GM10266 (cell line): ENCODE data around the gene MRPL37.

Experiments
- DNase-seq: peaks from one replicate; pipeline ENCODE4 v3.0.0; 2012; ENCODE audit errors: extremely low spot score
- TF ChIP-seq, protein P1 (sequence below): IDR thresholded peaks from 2 replicates; pipeline ENCODE4 v1.5.1; 2012; ENCODE audit warnings: mild to moderate bottlenecking, low read depth; ENCODE audit not compliant: control insufficient read depth, insufficient read depth; ENCODE audit errors: missing control alignments

MRPL37 gene

DNA sequence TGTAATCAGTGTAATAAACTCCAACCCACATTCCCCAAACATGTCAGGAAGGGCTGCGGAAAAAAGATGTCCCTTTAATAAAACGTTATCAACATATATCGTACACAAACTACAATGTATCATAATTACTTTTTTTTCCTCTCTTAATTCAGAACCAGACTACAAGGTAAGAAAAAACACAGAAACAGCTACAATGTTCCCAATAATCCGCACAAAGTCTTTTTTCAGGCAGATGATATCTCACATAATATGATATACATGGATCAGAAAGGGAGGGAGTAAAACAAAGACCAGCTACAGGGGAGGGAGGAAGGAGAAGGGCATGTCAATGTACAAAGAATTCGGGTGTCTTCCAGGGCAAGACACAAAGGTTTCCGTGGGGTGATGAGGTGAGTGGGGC lies 25.4 kb downstream of the MRPL37 start:
- TF ChIP-seq, protein P1, sequence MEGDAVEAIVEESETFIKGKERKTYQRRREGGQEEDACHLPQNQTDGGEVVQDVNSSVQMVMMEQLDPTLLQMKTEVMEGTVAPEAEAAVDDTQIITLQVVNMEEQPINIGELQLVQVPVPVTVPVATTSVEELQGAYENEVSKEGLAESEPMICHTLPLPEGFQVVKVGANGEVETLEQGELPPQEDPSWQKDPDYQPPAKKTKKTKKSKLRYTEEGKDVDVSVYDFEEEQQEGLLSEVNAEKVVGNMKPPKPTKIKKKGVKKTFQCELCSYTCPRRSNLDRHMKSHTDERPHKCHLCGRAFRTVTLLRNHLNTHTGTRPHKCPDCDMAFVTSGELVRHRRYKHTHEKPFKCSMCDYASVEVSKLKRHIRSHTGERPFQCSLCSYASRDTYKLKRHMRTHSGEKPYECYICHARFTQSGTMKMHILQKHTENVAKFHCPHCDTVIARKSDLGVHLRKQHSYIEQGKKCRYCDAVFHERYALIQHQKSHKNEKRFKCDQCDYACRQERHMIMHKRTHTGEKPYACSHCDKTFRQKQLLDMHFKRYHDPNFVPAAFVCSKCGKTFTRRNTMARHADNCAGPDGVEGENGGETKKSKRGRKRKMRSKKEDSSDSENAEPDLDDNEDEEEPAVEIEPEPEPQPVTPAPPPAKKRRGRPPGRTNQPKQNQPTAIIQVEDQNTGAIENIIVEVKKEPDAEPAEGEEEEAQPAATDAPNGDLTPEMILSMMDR: no peak
- DNase-seq: no peak

DNA sequence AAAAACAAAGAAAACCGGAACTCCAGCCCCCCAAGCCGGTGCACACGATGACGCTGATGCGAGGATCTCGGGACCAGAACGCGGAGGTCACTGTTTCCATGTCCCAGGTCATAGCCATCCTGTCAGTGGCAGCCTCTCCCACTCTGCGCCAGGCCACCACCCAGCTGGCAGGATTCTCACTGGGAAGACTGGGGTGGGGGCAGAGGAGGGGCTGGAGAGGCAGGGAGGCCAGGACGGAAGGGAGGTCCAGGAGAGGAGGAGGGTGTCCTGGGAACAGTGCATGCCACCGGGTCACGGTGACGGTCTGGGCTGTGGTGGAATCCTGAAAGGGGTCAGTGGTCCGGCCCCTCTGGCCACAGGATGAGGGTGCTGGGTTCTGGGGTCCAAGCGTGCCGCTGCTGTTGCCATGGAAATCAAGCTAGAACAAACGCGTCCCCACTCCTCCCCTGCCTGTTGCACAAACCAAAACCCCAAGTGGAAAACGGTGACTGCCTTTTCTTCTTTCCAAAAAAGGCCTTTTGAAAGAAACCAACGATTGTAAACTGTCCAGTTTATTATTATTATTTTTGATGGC lies 26.1 kb downstream of the MRPL37 start:
- TF ChIP-seq, protein P1: no peak
- no peak for DNase-seq

DNA sequence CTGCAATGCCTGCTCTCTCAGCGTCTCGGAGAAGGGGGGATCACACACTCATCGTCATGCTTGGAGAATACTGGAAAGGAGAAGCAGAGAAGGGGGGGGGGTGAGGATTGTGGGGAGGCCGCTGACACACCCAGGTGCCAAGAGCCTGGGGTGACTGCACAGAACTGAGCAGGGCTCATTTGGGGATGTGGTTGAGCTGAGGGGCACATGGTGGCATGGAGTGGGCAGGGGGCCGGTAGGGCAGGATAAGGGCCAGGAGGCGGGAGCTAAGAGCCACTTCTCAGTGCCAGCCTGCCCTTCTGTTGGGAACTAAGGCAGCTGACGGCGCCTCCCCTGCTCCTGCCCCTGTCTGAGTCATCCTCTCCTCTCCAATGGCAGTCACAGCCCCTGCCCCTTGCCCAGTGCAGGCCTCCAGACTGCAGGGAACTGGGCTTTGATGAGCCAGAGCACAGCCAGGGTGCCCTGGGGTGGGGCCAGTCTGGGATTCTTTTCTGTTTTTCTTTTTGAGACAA lies 27.2 kb downstream of the MRPL37 start:
- no peak for DNase-seq
- TF ChIP-seq, protein P1: no peak

DNA sequence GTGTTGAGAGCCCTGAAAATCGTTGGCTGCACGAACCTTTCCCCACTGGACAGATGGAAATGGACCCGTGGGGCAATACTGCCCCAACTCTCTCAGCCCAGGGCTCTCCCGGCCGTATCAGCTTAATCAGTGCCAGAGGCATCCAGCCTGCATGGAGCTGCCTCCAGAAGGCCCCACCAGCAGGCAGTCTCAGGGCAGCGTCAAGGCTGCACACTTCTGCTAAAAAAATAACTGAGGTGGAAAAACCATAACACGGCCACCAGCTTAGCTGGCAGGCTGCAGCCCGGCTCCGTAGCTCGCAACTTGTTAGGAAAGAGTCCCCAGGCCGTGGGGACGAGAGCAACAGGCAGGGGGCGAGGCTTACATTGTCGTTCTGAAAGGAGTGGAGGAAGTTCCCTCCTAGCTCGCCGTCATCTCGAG lies 27.9 kb downstream of the MRPL37 start:
- no peak for DNase-seq
- TF ChIP-seq, protein P1: no peak

DNA sequence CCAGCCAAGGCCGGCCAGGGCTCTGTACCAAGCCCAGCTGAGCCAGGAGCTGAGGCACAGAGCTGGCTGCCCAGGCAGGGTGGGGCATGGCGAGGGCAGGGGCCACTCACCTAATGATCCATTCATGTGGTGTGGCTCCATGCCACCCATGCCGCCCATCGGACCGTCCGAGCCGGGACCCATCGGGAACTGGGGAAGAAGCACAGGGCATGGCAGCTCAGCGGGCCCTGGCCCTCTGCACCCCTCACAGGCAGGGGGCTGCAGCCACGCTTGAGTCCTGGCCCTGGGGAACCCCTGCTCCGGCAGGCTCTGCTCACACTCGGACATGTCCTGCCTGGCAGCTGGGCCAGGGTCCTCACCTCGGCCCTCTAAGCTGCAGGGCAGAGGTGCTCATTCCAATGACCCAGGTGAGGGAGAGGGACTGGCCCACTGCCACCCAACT lies 28.7 kb downstream of the MRPL37 start:
- TF ChIP-seq, protein P1: no peak
- no peak for DNase-seq

DNA sequence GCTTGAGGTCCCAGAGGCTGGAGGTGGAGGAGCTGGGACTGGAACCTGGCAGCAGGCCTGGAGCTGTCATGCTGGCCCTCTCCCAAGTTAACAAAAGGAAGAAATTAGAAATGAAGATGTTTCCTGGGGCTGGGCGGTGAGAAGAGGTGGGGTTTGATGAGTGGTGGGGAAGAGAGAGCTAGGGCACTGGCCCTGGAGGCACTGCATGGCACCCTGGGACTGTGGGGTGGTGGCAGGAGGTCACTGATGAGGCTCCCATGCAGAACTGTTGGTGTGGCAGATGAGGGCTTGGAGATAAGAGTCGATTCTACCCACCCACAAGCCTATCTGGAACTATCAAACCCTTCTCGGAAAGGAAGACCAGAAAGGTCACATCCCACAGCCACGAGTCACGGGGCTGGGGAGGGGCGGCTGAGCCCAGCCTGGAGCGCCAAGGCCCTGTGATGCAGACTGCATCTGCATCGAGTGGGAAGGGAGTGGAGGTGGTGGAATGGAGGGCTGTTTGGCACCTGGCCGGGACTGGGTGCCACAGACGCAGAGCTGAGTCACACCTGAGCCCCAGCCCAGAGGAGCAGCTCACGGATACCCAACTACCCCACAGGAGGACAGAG lies 29.4 kb downstream of the MRPL37 start:
- no peak for DNase-seq
- TF ChIP-seq, protein P1: no peak
